H1 (cell line): Measurements from ENCODE around the gene C9orf50.

Source experiments
- CTCF ChIP-seq, 3 experiments: IDR thresholded peaks; 1 replicate in 2 of 3; 2 replicates in 1 of 3; pipeline versions ENCODE4 v1.5.1 to v1.6.1; 2011; ENCODE audit warnings: low read length in 3 of 3, mild to moderate bottlenecking in 3 of 3, inconsistent platforms in 2 of 3, low read depth in 1 of 3, moderate library complexity in 1 of 3; ENCODE audit not compliant: insufficient read depth in 1 of 3; ENCODE audit errors: control extremely low read depth in 1 of 3
- EP300 ChIP-seq, 2 experiments: IDR thresholded peaks; 1 replicate in 1 of 2; 2 replicates in 1 of 2; pipeline ENCODE4 v1.6.1; 2011 to 2012; ENCODE audit warnings: low read depth in 2 of 2, low read length in 2 of 2, mild to moderate bottlenecking in 2 of 2, borderline replicate concordance in 1 of 2, inconsistent platforms in 1 of 2, moderate library complexity in 1 of 2
- GTF2F1 ChIP-seq: IDR thresholded peaks from 2 replicates; pipeline ENCODE4 v1.6.1; 2012; ENCODE audit warnings: low read depth, low read length, improper control_type of control experiment, borderline replicate concordance
- JUN ChIP-seq: IDR thresholded peaks from 2 replicates; pipeline ENCODE4 v1.6.1; 2011; ENCODE audit warnings: low read depth, mild to moderate bottlenecking, improper control_type of control experiment, low read length
- POLR2AphosphoS5 ChIP-seq: IDR thresholded peaks from 2 replicates; pipeline ENCODE4 v1.6.1; 2011; ENCODE audit warnings: low read depth, low read length
- SUZ12 ChIP-seq: fragments of 200-600 bp; sonication (generic); IDR thresholded peaks from 2 replicates; pipeline ENCODE4 v1.6.1; 2012; ENCODE audit warnings: mild to moderate bottlenecking, inconsistent platforms, low read length, moderate library complexity, mixed read lengths

GRCh38 chr9:129579294-129579693 lies 41.6 kb downstream of the C9orf50 start:
- no peak for TF ChIP-seq POLR2AphosphoS5
- TF ChIP-seq CTCF (IDR thresholded peaks at IDR 0.05; ENCODE audit: control extremely low read depth in 1 of 3, insufficient read depth in 1 of 3, low read depth in 1 of 3, low read length in 3 of 3) = no peak
- TF ChIP-seq JUN = no peak
- no peak for TF ChIP-seq GTF2F1
- TF ChIP-seq SUZ12 = no peak
- TF ChIP-seq EP300 (IDR thresholded peaks at IDR 0.05; ENCODE audit: borderline replicate concordance in 1 of 2, low read depth in 2 of 2, low read length in 2 of 2) = no peak
